Activated CD4-positive, alpha-beta T cell treated with anti-CD3 and anti-CD28 coated beads for 1 hour (primary cell): ENCODE data around the gene G6PD.
"Not testable (repeated sequence)": the region's sequence is repeated elsewhere in the genome, so short reads cannot be mapped to it uniquely, and the experiment has no call there.

Source experiments
- DNase-seq: peaks from one replicate; pipeline ENCODE4 v3.0.0-alpha.2; 2020

Gene G6PD

DNA sequence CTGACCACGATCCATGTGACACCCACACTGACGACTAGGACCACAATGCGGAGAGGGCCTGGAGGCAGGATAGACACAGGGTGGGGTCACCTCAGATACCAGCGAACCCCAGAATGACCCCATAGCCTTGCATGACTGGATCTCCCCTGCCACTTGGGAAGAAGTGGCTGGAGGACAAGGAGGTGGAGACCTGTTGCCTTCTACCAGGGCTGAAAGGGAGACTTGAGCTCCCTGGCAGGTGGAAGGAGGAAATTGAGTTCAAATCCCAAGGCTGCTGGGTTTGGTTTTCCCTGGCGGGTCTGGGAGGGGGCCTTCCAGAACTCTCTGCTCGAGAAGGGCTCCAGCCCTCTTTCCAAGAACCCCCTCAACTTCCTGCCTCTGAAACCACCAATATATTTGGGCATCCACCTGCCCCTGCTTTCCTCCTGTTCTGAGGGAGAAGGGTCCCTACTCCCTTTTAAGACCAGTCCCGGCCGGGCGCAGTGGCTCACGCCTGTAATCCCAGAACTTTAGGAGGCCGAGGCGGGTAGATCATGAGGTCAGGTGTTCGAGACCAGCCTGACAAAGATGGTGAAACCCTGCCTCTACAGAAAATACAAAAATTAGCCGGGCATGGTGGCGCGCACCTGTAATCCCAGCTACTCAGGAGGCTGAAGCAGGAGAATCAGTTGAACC, 33.6 kb downstream of the G6PD start:
- no peak for DNase-seq

- DNase-seq, result no peak
Observed at GRCh38 chrX:154511761-154512160, 34.9 kb downstream of the G6PD start.

GRCh38 chrX:154509455-154509854, 37.2 kb downstream of the G6PD start:
- DNase-seq, result no peak

GRCh38 chrX:154508384-154508745, 38.3 kb downstream of the G6PD start:
- DNase-seq, result no peak

DNA sequence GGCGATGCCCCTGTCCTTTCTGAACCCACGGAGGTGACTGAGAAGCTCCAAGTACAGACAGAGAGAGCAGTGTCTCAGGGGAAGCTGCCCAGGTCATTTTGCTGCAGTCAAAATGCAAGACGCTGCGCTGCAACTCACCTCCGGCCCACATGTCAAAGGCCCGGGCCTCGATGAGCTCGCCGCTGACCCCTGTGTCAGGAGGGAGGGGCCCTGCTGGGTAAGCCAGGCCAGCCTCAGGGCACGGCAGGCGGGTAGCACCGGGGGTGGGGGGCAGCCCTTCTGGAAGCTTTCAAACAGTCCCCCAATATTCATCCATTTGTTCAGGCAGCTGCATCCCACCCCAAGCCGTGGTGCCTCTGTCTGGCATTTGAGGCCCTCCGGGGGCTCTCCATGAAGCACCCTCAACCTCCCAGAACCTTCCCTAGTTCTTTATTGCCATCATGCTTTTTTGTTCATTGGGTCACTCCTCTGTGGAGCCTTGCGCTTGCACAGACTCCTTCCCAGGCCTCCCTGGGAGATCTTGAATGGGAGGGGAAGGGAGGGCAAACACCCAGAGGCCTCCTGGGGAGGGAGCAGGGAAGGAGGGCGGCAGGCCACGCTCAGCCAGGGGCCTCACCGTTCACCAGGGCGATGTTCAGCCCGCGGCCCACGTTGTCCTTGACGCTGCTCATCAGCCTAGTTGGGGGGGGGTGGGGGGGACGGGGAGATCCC, 38.8 kb downstream of the G6PD start:
- no peak for DNase-seq

- DNase-seq, result no peak
Observed at GRCh38 chrX:154506483-154507332, 39.9 kb downstream of the G6PD start.

DNA sequence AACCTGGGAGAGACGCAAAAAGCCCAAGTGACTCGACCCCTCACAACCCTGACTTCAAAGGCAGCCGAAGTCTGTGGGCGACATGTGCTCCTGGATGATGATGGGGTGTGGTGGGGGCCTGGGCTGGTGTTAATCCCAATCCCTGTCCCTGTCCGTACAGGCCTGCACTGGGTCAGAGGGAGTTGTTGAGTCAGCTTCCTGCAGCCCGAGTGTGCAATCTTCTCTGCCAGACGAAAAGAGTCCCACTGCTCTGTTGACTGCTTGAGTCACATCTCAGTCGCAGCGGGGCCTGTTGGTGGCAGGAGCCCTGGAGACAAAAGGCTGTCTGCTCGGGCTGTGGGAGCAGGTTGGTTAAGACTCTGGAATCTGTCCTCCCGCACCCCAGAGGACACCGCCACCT, 40.9 kb downstream of the G6PD start:
- no peak for DNase-seq

DNA sequence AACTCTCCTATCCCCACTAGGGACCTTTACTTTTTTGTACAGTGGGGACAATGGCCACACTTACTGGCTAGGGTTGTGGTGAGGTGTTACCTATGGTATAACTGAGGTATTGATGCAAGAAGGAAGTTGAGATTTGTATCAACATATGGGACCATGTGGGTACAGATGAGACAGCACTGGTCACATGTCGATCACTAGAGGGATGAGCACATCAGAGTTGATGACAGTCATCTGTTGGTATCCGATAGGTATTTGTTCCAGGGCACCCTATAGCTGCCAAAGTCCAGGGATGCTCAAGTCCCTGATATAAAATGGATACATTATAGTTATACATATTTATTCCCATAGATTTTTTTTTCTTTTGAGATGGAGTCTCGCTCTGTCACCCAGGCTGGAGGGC, 43.7 kb downstream of the G6PD start:
- no peak for DNase-seq

- no peak for DNase-seq
Observed at GRCh38 chrX:154502098-154502497, 44.5 kb downstream of the G6PD start.

GRCh38 chrX:154501423-154501822, 45.2 kb downstream of the G6PD start:
- not testable (repeated sequence) for DNase-seq

GRCh38 chrX:154496591-154497137, 50.0 kb downstream of the G6PD start:
- not testable (repeated sequence) for DNase-seq

GRCh38 chrX:154495472-154495922, 51.1 kb downstream of the G6PD start:
- DNase-seq, result no peak

- no peak for DNase-seq
Observed at GRCh38 chrX:154494715-154495114, 51.9 kb downstream of the G6PD start.

DNA sequence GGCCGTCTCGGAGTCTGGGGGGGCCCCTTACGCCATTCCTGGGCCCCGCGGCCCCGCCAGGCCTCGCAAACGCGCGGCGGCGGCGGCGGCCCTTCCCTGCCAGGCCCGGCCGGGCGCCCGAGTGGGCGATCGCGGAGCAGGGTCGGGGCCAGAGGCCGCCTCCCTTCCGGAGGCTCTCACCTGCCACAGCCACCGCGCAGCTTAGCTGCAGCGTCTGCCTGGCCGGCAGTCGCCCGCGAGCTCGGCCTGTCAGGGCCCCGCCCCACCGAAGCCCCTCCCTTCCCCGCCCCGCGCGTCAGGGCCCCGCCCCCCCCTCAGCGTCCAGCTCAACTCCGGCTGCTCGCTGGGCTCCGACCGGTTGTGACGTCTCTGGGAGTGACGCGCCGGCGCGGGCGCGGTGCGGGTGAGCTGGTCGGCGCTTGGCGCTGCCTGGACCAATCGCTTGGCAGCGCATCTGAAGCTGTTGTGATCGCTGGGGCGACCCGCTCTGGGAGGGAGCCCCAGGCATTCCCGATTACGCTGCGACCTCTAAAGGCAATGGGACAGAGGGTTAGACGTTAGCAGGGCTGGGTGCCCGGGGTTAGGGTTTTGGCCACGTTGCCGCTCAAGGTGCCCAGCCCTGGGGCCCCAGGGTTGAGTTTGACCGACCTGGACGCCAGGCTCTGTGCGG, 56.1 kb downstream of the G6PD start, which contains the start of gene SLC10A3:
Gene SLC10A3, minus strand, starts transcription at position 216 of the 670 bp plus-strand sequence. CDS start 1,689 bp downstream, outside the sequence.
- DNase-seq, result peak; percentile 82

DNA sequence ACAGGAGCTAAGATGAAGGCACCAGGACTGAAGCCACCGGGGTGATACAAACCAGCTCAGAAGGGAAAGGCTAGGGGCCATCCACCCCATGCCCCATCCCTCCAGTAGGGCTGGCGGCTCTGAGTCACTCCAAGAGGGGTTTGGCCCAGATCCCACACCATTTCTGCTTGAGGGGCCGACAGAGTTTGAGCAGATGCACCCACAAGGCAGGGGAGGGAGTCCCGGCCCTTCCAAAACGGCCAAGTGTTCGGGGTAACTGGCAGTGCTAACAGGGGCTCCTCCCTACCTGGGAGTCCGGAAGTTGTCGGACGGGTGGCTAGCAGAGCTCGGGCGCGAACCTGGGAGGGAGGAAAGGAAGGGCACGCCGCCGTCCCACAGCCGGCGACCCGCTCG, 56.6 kb downstream of the G6PD start:
- DNase-seq, result no peak

- no peak for DNase-seq
Observed at GRCh38 chrX:154489182-154489581, 57.5 kb downstream of the G6PD start.

DNA sequence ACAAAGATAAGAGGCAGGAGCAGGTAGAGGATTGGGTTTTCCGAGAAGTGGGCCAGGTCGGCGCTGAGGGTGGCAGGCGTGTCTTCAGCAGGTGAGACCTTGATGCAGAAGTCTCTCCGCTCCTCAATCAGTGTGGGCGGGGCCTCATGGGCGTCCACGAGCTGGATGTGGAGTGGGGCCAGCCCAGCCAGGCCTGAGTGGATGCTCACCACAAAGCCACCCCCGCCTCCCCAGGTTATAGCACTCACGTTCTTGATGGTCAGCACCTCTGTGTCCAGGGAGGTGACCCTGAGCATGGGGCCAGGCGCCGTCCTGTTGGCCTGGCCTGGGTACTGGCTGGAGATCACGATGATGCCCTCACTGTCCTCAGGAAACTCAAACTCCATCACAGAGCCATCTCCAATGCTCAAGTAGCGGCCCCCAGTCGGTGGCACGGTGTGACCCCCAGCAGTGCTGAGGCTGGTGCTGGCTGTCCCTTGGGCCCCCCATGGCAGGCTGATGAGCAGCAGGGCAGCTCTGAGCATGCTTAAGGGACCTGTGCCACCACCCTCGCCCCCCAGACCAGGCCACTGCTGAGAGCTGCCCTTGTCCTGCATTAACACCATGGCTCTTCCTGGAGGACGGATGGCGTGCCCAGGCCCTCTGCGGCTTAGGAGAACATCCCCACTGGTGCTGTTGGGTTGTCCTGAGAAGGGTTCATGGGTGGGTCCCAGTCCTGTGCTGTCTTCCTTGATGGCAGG, 58.1 kb downstream of the G6PD start:
- DNase-seq, result no peak

DNA sequence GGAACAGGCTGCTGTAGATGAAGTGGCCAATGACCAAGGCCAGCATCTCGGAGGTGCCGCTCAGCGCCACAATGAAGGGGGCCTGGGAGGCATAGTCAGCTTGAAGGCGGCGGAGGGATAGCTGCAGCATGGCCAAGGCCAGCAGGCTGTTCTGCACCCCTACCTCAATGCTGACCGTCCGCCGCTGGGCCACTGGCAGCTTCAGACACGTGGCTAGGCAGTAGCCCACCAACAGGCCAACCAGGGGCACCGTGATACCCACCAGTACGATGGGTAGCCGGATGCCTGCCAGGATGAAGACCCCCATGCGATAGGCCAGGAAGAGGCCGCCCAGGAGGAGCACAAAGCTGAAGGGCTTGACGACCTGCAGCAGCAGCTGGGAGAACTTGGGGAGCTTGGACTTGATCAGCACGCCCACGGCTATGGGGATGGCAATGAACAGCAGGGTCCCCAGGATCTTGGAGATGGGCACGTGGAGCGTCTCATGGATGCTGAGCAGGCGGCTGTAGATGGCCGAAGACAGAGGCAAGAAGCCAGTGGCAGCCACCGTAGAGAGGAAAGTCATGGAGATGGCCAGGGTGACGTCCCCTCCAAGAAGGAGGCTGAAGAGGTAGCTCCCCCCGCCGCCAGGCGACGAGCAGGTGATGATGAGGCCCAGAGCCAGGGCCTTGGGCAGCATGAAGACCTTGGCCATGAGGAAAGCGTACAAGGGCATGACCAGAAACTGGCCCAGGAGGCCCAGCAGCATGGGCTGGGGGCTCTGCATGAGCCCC, 58.9 kb downstream of the G6PD start:
- DNase-seq, result no peak

DNA sequence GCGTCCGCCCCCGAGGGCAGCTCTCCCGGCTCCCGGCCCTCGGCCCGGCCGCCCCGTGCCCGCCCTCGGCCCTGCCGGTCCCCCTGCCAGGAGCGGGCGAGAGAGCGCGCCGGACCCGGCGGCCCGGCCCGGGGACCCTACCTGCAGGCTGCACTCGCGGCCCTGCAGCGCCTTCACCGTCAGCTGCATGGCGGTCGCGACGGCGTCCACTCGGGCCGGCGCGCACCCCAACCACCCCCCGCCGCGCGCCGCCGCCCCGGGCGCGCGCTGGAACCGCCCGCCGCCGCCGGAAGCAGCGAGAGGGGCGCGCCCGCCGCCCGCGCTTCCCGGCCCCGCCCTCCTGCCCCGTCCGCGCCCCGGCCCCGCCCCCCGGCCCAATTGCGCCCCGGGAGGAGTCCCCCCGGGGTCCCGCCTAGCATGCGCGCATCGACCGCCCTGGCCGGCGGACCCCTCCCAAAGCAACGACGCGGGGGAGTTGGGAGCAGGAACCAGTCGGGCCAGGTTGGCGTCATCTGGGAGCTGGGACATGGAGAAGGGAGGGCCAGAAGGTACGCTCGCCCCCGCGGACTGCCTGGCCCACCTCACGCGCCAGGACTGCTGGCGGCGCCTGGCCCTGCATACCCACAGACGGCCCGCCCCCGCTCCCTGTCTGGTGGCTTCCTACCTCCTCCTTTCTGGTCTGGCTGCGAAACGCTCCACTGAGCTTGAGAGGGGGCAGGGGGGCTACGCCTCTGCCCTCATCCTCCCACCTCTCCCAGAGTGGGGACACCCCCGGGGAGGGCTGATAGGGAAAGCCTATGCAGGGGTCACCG, 60.0 kb downstream of the G6PD start, which contains the start of gene UBL4A:
Gene UBL4A, minus strand, starts transcription at position 220 of the 812 bp plus-strand sequence. Its CDS starts 31 bp downstream, at position 189.
- peak; percentile 22 for DNase-seq

- DNase-seq, result no peak
Observed at GRCh38 chrX:154486052-154486395, 60.6 kb downstream of the G6PD start.
